H9 (cell line): ENCODE data around the gene NBEA. TPM values are rescaled to one million over a fixed set of nuclear protein-coding genes. Genes with fewer than 3 reads are reported as not detected.

Experiments
- DNase-seq: peaks from one replicate; pipeline ENCODE4 v3.0.0-alpha.2; 2017
- H2AFZ ChIP-seq: one replicate; pipeline ENCODE4 v1.6.1; 2013; ENCODE audit warnings: mild to moderate bottlenecking, low read length, control low read depth, moderate library complexity
- H2AK5ac ChIP-seq: 2 replicates; pipeline ENCODE4 v1.6.1; 2013; ENCODE audit warnings: low read length, control low read depth, mixed read lengths; ENCODE audit not compliant: insufficient read length
- H2BK120ac ChIP-seq: one replicate; pipeline ENCODE4 v1.6.1; 2013; ENCODE audit warnings: low read depth, mild to moderate bottlenecking, low read length, control low read depth, inconsistent platforms; ENCODE audit not compliant: poor library complexity, severe bottlenecking
- H2BK12ac ChIP-seq: 2 replicates; pipeline ENCODE4 v1.6.1; 2013; ENCODE audit warnings: low read length, control low read depth, mixed read lengths, low read depth; ENCODE audit not compliant: insufficient read length
- H2BK15ac ChIP-seq: 2 replicates; pipeline ENCODE4 v1.6.1; 2013; ENCODE audit warnings: low read depth, low read length, control low read depth
- H2BK20ac ChIP-seq: one replicate; pipeline ENCODE4 v1.6.1; 2013; ENCODE audit warnings: low read depth, mild to moderate bottlenecking, low read length, control low read depth, inconsistent platforms; ENCODE audit not compliant: poor library complexity, severe bottlenecking
- H2BK5ac ChIP-seq: 2 replicates; pipeline ENCODE4 v1.6.1; 2013; ENCODE audit warnings: low read length, control low read depth, mixed read lengths; ENCODE audit not compliant: insufficient read length
- H3K14ac ChIP-seq: 2 replicates; pipeline ENCODE4 v1.6.1; 2013; ENCODE audit warnings: low read length, control low read depth; ENCODE audit not compliant: insufficient read depth
- H3K18ac ChIP-seq: 2 replicates; pipeline ENCODE4 v1.6.1; 2013; ENCODE audit warnings: low read depth, mild to moderate bottlenecking, mixed read lengths, low read length, control low read depth; ENCODE audit not compliant: insufficient read length
- H3K23ac ChIP-seq: 2 replicates; pipeline ENCODE4 v1.6.1; 2013; ENCODE audit warnings: low read length, control low read depth, mixed read lengths, low read depth; ENCODE audit not compliant: insufficient read length
- H3K23me2 ChIP-seq: 2 replicates; pipeline ENCODE4 v1.6.1; 2013; ENCODE audit warnings: low read depth, mild to moderate bottlenecking, mixed read lengths, low read length, control low read depth; ENCODE audit not compliant: insufficient read length, poor library complexity, severe bottlenecking
- H3K27ac ChIP-seq: 2 replicates; pipeline ENCODE4 v1.5.1; 2013; ENCODE audit warnings: low read length, control low read depth, mixed read lengths, low read depth; ENCODE audit not compliant: insufficient read length
- H3K27me3 ChIP-seq: 2 replicates; pipeline ENCODE4 v1.6.1; 2013; ENCODE audit warnings: low read length, control low read depth, inconsistent platforms; ENCODE audit not compliant: insufficient read depth
- H3K4ac ChIP-seq: 2 replicates; pipeline ENCODE4 v1.6.1; 2013; ENCODE audit warnings: low read depth, mild to moderate bottlenecking, control low read depth, inconsistent platforms, low read length, moderate library complexity
- H3K4me1 ChIP-seq: 2 replicates; pipeline ENCODE4 v1.6.1; 2013; ENCODE audit warnings: low read length, control low read depth, inconsistent platforms; ENCODE audit not compliant: insufficient read depth
- H3K4me2 ChIP-seq: 2 replicates; pipeline ENCODE4 v1.6.1; 2013; ENCODE audit warnings: low read length, control low read depth, mixed read lengths; ENCODE audit not compliant: insufficient read length, insufficient read depth
- H3K56ac ChIP-seq: 2 replicates; pipeline ENCODE4 v1.6.1; 2013; ENCODE audit warnings: low read depth, mild to moderate bottlenecking, mixed read lengths, low read length, control low read depth; ENCODE audit not compliant: insufficient read length
- H3K79me1 ChIP-seq: 2 replicates; pipeline ENCODE4 v1.6.1; 2013; ENCODE audit warnings: low read depth, mild to moderate bottlenecking, moderate library complexity, low read length, control low read depth, inconsistent platforms; ENCODE audit not compliant: insufficient read depth, poor library complexity, severe bottlenecking
- H3K79me2 ChIP-seq: 2 replicates; pipeline ENCODE4 v1.6.1; 2013; ENCODE audit warnings: low read length, control low read depth, inconsistent platforms; ENCODE audit not compliant: insufficient read depth
- H3K9ac ChIP-seq: 2 replicates; pipeline ENCODE4 v1.6.1; 2013; ENCODE audit warnings: low read length, control low read depth, mixed read lengths; ENCODE audit not compliant: insufficient read length; ENCODE audit errors: extremely low read depth
- H3K9me3 ChIP-seq: one replicate; pipeline ENCODE4 v1.6.1; 2013; ENCODE audit warnings: low read depth, low read length, inconsistent platforms; ENCODE audit not compliant: control insufficient read depth
- H3T11ph ChIP-seq: one replicate; pipeline ENCODE4 v1.6.1; 2013; ENCODE audit warnings: mild to moderate bottlenecking, low read length, control low read depth, inconsistent platforms
- H4K20me1 ChIP-seq: one replicate; pipeline ENCODE4 v1.6.1; 2013; ENCODE audit not compliant: control insufficient read depth, insufficient read length, insufficient read depth
- H4K5ac ChIP-seq: 2 replicates; pipeline ENCODE4 v1.6.1; 2013; ENCODE audit warnings: low read depth, mild to moderate bottlenecking, mixed read lengths, low read length, control low read depth; ENCODE audit not compliant: insufficient read length
- H4K8ac ChIP-seq: replicated peaks from 2 replicates; pipeline ENCODE4 v1.6.1; 2013; ENCODE audit warnings: low read length, control low read depth, mixed read lengths, low read depth; ENCODE audit not compliant: insufficient read length
- H4K91ac ChIP-seq: 2 replicates; pipeline ENCODE4 v1.6.1; 2013; ENCODE audit warnings: low read depth, mild to moderate bottlenecking, moderate library complexity, mixed read lengths, low read length, control low read depth; ENCODE audit not compliant: insufficient read length
- H3K27ac Mint-ChIP-seq, 3 experiments: 2 replicates in 2 of 3; 3 replicates in 1 of 3; pipeline ENCODE4 v1.8.0; 2020 to 2021; ENCODE audit warnings: mixed read lengths in 3 of 3, mild to moderate bottlenecking in 1 of 3, moderate library complexity in 1 of 3
- H3K27me3 Mint-ChIP-seq: 2 replicates; pipeline ENCODE4 v1.8.0; 2021; ENCODE audit warnings: low read depth, mild to moderate bottlenecking, moderate library complexity, mixed read lengths
- H3K36me3 Mint-ChIP-seq, 3 experiments: 2 replicates in 2 of 3; 3 replicates in 1 of 3; pipeline ENCODE4 v1.8.0; 2020 to 2021; ENCODE audit warnings: low read depth in 3 of 3, mixed read lengths in 3 of 3; ENCODE audit not compliant: insufficient read depth in 1 of 3
- H3K4me1 Mint-ChIP-seq, 2 experiments: 2 replicates each; pipeline ENCODE4 v1.8.0; 2020; ENCODE audit warnings: mixed read lengths in 2 of 2
- H3K4me3 Mint-ChIP-seq, 2 experiments: 2 replicates in 1 of 2; 3 replicates in 1 of 2; pipeline ENCODE4 v1.8.0; 2020 to 2021; ENCODE audit warnings: mild to moderate bottlenecking in 2 of 2, mixed read lengths in 2 of 2, moderate library complexity in 1 of 2
- H3K9me3 Mint-ChIP-seq, 2 experiments: 2 replicates in 1 of 2; 3 replicates in 1 of 2; pipeline ENCODE4 v1.8.0; 2020; ENCODE audit warnings: mild to moderate bottlenecking in 2 of 2, mixed read lengths in 2 of 2, moderate library complexity in 1 of 2
- WGBS: extraction: QIAGEN DNeasy Blood & Tissue Kit; methylation state at CpG from one replicate; pipeline ENCODE4 v1.1.7; 2013; ENCODE audit warnings: missing lambda C conversion rate, low lambda C conversion rate, mixed read lengths; ENCODE audit not compliant: insufficient read length; ENCODE audit errors: extremely low coverage; 5-methylcytosine and 5-hydroxymethylcytosine counted together
- total RNA-seq: library from RNA; stranded (reverse); gene quantifications from 2 replicates; pipeline ENCODE4 v1.2.1, GENCODE V29; 2021
- TF ChIP-seq, protein P1 (sequence below): fragments of 200-600 bp; sonication (generic); conservative IDR thresholded peaks from 3 replicates; pipeline ENCODE4 v1.8.0; 2021; ENCODE audit warnings: antibody characterized with exemption, mild to moderate bottlenecking

The NBEA gene
- total RNA-seq, 1 experiment from 2014 or later = 17.3 TPM

DNA sequence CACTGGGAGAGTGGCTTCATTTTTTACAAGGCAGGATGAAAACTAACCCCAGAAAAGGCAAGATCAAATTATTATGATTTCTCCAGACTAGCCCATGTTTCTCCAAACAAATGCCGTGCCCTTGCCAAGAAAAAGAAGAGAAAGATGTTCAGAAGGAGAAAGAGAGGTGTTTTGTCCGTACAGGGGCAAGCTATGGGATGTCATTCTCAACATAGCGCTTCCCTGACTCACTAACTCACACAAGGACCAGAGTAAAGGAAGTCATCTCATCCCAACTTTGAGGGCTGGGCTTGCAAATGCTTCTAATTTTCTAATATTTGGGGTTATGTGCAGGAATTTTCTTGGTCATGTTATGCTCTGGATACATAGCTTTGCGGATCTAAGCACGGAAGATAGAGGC, 758.6 kb downstream of the NBEA start:
- Mint-ChIP-seq H3K27ac (no peak overlapping the region), H3K36me3 (no peaks in the 10 kb centered on the region), H3K4me1 (peaks cover 23 to 33% of the 10 kb centered on the region in 2 experiments), H3K9me3 (no peaks in the 10 kb centered on the region), H3K4me3 (no peak overlapping the region), H3K27me3 (no peaks in the 10 kb centered on the region)
- Histone ChIP-seq H2AFZ (no peak overlapping the region), H2AK5ac (no peak overlapping the region), H2BK20ac (no peak overlapping the region), H3K4me1 (peaks cover 6% of the 10 kb centered on the region; the same call in 1 of the 2 replicates), H3K18ac (no peak overlapping the region), H3K9ac (no peak overlapping the region), H3K9me3 (no peaks in the 10 kb centered on the region), H3K79me1 (no peaks in the 10 kb centered on the region), H3K79me2 (no peaks in the 10 kb centered on the region), H4K20me1 (no peaks in the 10 kb centered on the region), H4K5ac (no peak overlapping the region), H3K23me2 (no peaks in the 10 kb centered on the region), H2BK12ac (no peak overlapping the region), H3T11ph (no peak overlapping the region), H2BK15ac (no peak overlapping the region), H3K4me2 (no peak overlapping the region), H2BK120ac (no peak overlapping the region), H3K14ac (no peak overlapping the region), H3K27me3 (no peaks in the 10 kb centered on the region), H3K4ac (no peak overlapping the region), H3K56ac (no peak overlapping the region), H4K91ac (no peak overlapping the region), H2BK5ac (no peak overlapping the region), H4K8ac (no peak overlapping the region), H3K23ac (no peak overlapping the region), H3K27ac (no peak overlapping the region)
- TF ChIP-seq, protein P1, sequence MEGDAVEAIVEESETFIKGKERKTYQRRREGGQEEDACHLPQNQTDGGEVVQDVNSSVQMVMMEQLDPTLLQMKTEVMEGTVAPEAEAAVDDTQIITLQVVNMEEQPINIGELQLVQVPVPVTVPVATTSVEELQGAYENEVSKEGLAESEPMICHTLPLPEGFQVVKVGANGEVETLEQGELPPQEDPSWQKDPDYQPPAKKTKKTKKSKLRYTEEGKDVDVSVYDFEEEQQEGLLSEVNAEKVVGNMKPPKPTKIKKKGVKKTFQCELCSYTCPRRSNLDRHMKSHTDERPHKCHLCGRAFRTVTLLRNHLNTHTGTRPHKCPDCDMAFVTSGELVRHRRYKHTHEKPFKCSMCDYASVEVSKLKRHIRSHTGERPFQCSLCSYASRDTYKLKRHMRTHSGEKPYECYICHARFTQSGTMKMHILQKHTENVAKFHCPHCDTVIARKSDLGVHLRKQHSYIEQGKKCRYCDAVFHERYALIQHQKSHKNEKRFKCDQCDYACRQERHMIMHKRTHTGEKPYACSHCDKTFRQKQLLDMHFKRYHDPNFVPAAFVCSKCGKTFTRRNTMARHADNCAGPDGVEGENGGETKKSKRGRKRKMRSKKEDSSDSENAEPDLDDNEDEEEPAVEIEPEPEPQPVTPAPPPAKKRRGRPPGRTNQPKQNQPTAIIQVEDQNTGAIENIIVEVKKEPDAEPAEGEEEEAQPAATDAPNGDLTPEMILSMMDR = no peak
- DNase-seq = no peak
- WGBS = no CpG with 5 or more reads among the region's 5 CpGs
